G401 (cell line): ENCODE results near the gene IRF3. TPM values are rescaled to one million over a fixed set of nuclear protein-coding genes. Genes with fewer than 3 reads are reported as not detected.

Experiments
- DNase-seq: peaks from one replicate; pipeline ENCODE4 v3.0.0-alpha.2; 2015; ENCODE audit warnings: low spot score
- in situ Hi-C: cut with HindIII; loops from 2 replicates; pipeline ENCODE4 v1.10.0; 2016; ENCODE audit warnings: low sequenced_read_pairs, mixed read lengths
- total RNA-seq: library from RNA; depleted of rRNA; stranded (reverse); fragments of >200 nt; shearing (Covaris generic); gene quantifications from 2 replicates; pipeline ENCODE4 v1.2.3, GENCODE V29; 2014; rRNA removed

The IRF3 gene
- 56.7 and 59.6 TPM in 2 replicates for total RNA-seq

GRCh38 chr19:49665351-49666119 lies at the start of gene IRF3, which contains the start of gene BCL2L12:
IRF3 (minus strand) TSS chr19:49665857; CDS start chr19:49664838, 1,019 bp downstream.
BCL2L12 (plus strand) TSS chr19:49665933; CDS start chr19:49666693, 760 bp downstream.
- in situ Hi-C loops: no loop called here
- peak; percentile 93 for DNase-seq

GRCh38 chr19:49713236-49713845 lies 47.7 kb upstream of the IRF3 start:
- no peak for DNase-seq
- in situ Hi-C loops: no loop called here

- peak; percentile 18 for DNase-seq
- in situ Hi-C loops: no loop called here
Measured at GRCh38 chr19:49712397-49712859, 46.8 kb upstream of the IRF3 start.

- in situ Hi-C loops: no loop called here
Measured at GRCh38 chr19:49710372-49710951, 44.8 kb upstream of the IRF3 start.

GRCh38 chr19:49705919-49706318 lies 40.3 kb upstream of the IRF3 start:
- in situ Hi-C loops: no loop called here
- no peak for DNase-seq

More at GRCh38 chr19:49710372-49710951, 44.8 kb upstream of the IRF3 start:
- no peak for DNase-seq

- in situ Hi-C loops: no loop called here
- no peak for DNase-seq
Measured at GRCh38 chr19:49704888-49705642, 39.4 kb upstream of the IRF3 start.

GRCh38 chr19:49701271-49701786 lies 35.7 kb upstream of the IRF3 start:
- in situ Hi-C loops: no loop called here
- no peak for DNase-seq

GRCh38 chr19:49700563-49700962 lies 34.9 kb upstream of the IRF3 start:
- in situ Hi-C loops: no loop called here
- DNase-seq: no peak

GRCh38 chr19:49699364-49699763 lies 33.7 kb upstream of the IRF3 start:
- DNase-seq: no peak
- in situ Hi-C loops: no loop called here

GRCh38 chr19:49696865-49697264 lies 31.2 kb upstream of the IRF3 start:
- DNase-seq: no peak
- in situ Hi-C loops: no loop called here

GRCh38 chr19:49696115-49696514 lies 30.5 kb upstream of the IRF3 start:
- no peak for DNase-seq
- in situ Hi-C loops: no loop called here

GRCh38 chr19:49692147-49692506 lies 26.5 kb upstream of the IRF3 start:
- peak; percentile 80 for DNase-seq
- in situ Hi-C loops: no loop called here

- in situ Hi-C loops: no loop called here
- peak; percentile 86 for DNase-seq
Measured at GRCh38 chr19:49691243-49692146, 25.8 kb upstream of the IRF3 start.

GRCh38 chr19:49690656-49691242 lies 25.1 kb upstream of the IRF3 start, which contains the start of gene CPT1C:
CPT1C (plus strand) TSS chr19:49691116; CDS start chr19:49692253, 1,137 bp downstream.
- in situ Hi-C loops: no loop called here
- peak; percentile 98 for DNase-seq

GRCh38 chr19:49690079-49690655 lies 24.5 kb upstream of the IRF3 start:
- in situ Hi-C loops: no loop called here
- no peak for DNase-seq

- in situ Hi-C loops: no loop called here
Measured at GRCh38 chr19:49689133-49690078, 23.7 kb upstream of the IRF3 start, which contains the start of gene ADM5. ADM5 (plus strand) TSS chr19:49689594; CDS start chr19:49689838, 244 bp downstream.

More at GRCh38 chr19:49689133-49690078, 23.7 kb upstream of the IRF3 start, which contains the start of gene ADM5:
- DNase-seq: peak; percentile 84
